Effector memory CD4-positive, alpha-beta T cell (primary cell): Measurements from ENCODE around the gene OR56A3.

Experiments
- DNase-seq, 3 donors: peaks; one replicate each; pipeline ENCODE4 v3.0.0-alpha.2; 2020
- H3K27ac ChIP-seq: 2 replicates; pipeline ENCODE4 v1.7.0; 2013; ENCODE audit warnings: mild to moderate bottlenecking, low read length, moderate library complexity; ENCODE audit not compliant: insufficient read depth, poor library complexity, severe bottlenecking
- H3K27me3 ChIP-seq: replicated peaks from 2 replicates; pipeline ENCODE4 v1.7.0; 2013; ENCODE audit warnings: mild to moderate bottlenecking, low read length; ENCODE audit not compliant: insufficient read depth, control insufficient read depth, poor library complexity, severe bottlenecking
- H3K36me3 ChIP-seq: 2 replicates; pipeline ENCODE4 v1.7.0; 2013; ENCODE audit warnings: mild to moderate bottlenecking, low read length, moderate library complexity; ENCODE audit not compliant: control insufficient read depth, insufficient read depth
- H3K4me1 ChIP-seq: 2 replicates; pipeline ENCODE4 v1.7.0; 2013; ENCODE audit warnings: low read length, mild to moderate bottlenecking; ENCODE audit not compliant: control insufficient read depth, insufficient read depth, poor library complexity, severe bottlenecking
- H3K4me3 ChIP-seq: 2 replicates; pipeline ENCODE4 v1.7.0; 2013; ENCODE audit warnings: low read length, low read depth, mild to moderate bottlenecking; ENCODE audit not compliant: insufficient read depth, poor library complexity, severe bottlenecking
- H3K9me3 ChIP-seq: 2 replicates; pipeline ENCODE4 v1.7.0; 2013; ENCODE audit warnings: mild to moderate bottlenecking, low read length, moderate library complexity; ENCODE audit not compliant: control insufficient read depth

Gene OR56A3

GRCh38 chr11:5967708-5968107, 25.7 kb downstream of the OR56A3 start:
- Histone ChIP-seq H3K9me3 (no peaks in the 10 kb centered on the region), H3K27ac (no peak overlapping the region), H3K36me3 (no peaks in the 10 kb centered on the region), H3K4me3 (no peak overlapping the region), H3K4me1 (no peaks in the 10 kb centered on the region), H3K27me3 (no peaks in the 10 kb centered on the region)
- no peak for DNase-seq

GRCh38 chr11:5968394-5968793, 26.3 kb downstream of the OR56A3 start, which contains the start of gene OR56A5:
Gene OR56A5, minus strand, starts transcription at chr11:5968494. Its CDS starts 0 bp downstream, at chr11:5968494.
- Histone ChIP-seq H3K9me3 (no peaks in the 10 kb centered on the region), H3K27me3 (no peaks in the 10 kb centered on the region), H3K4me3 (no peak within 1 kb of the TSS), H3K27ac (no peak within 1 kb of the TSS), H3K4me1 (no peaks in the 10 kb centered on the region), H3K36me3 (no peaks in the 10 kb centered on the region)
- DNase-seq = no peak

GRCh38 chr11:5973530-5973929, 31.5 kb downstream of the OR56A3 start:
- Histone ChIP-seq H3K27me3 (no peaks in the 10 kb centered on the region), H3K9me3 (no peaks in the 10 kb centered on the region), H3K36me3 (no peaks in the 10 kb centered on the region), H3K27ac (no peak overlapping the region), H3K4me1 (no peaks in the 10 kb centered on the region), H3K4me3 (no peak overlapping the region)
- no peak for DNase-seq

GRCh38 chr11:5983443-5983842, 41.4 kb downstream of the OR56A3 start:
- Histone ChIP-seq H3K27me3 (no peaks in the 10 kb centered on the region), H3K4me3 (no peak overlapping the region), H3K9me3 (no peaks in the 10 kb centered on the region), H3K36me3 (no peaks in the 10 kb centered on the region), H3K4me1 (no peaks in the 10 kb centered on the region), H3K27ac (no peak overlapping the region)
- DNase-seq = no peak

- no peaks in the 10 kb centered on the region for H3K4me1 ChIP-seq
- no peaks in the 10 kb centered on the region for H3K9me3 ChIP-seq
- H3K27me3 ChIP-seq = no peaks in the 10 kb centered on the region
- no peak within 1 kb of the TSS for H3K27ac ChIP-seq
- no peak within 1 kb of the TSS for H3K4me3 ChIP-seq
- H3K36me3 ChIP-seq = no peaks in the 10 kb centered on the region
- no peak for DNase-seq
Observed at GRCh38 chr11:5986885-5987284, 44.8 kb downstream of the OR56A3 start, which contains the start of gene OR52L1. Gene OR52L1, minus strand, starts transcription at chr11:5986985. Its CDS starts 55 bp downstream, at chr11:5986930.

- no peak overlapping the region for H3K4me3 ChIP-seq
- DNase-seq = no peak
- H3K27me3 ChIP-seq = no peaks in the 10 kb centered on the region
- no peaks in the 10 kb centered on the region for H3K4me1 ChIP-seq
- no peak overlapping the region for H3K27ac ChIP-seq
- no peaks in the 10 kb centered on the region for H3K9me3 ChIP-seq
- H3K36me3 ChIP-seq = no peaks in the 10 kb centered on the region
Observed at GRCh38 chr11:5989203-5989602, 47.2 kb downstream of the OR56A3 start.

GRCh38 chr11:5992150-5992549, 50.1 kb downstream of the OR56A3 start:
- no peaks in the 10 kb centered on the region for H3K27me3 ChIP-seq
- no peak overlapping the region for H3K27ac ChIP-seq
- H3K4me3 ChIP-seq = no peak overlapping the region
- no peak for DNase-seq
- H3K9me3 ChIP-seq = no peaks in the 10 kb centered on the region
- H3K36me3 ChIP-seq = no peaks in the 10 kb centered on the region
- no peaks in the 10 kb centered on the region for H3K4me1 ChIP-seq

- Histone ChIP-seq H3K27ac (no peak overlapping the region), H3K36me3 (no peaks in the 10 kb centered on the region), H3K4me3 (no peak overlapping the region), H3K4me1 (no peaks in the 10 kb centered on the region), H3K27me3 (no peaks in the 10 kb centered on the region), H3K9me3 (no peaks in the 10 kb centered on the region)
- no peak for DNase-seq
Observed at GRCh38 chr11:5992604-5993251, 50.7 kb downstream of the OR56A3 start.

- no peak for DNase-seq
- no peaks in the 10 kb centered on the region for H3K4me1 ChIP-seq
- H3K27ac ChIP-seq = no peak overlapping the region
- no peaks in the 10 kb centered on the region for H3K36me3 ChIP-seq
- no peaks in the 10 kb centered on the region for H3K27me3 ChIP-seq
- H3K4me3 ChIP-seq = no peak overlapping the region
- H3K9me3 ChIP-seq = no peaks in the 10 kb centered on the region
Observed at GRCh38 chr11:5994791-5995190, 52.7 kb downstream of the OR56A3 start.
